Measurements from ENCODE around the gene WDR33.

WDR33 gene

DNA sequence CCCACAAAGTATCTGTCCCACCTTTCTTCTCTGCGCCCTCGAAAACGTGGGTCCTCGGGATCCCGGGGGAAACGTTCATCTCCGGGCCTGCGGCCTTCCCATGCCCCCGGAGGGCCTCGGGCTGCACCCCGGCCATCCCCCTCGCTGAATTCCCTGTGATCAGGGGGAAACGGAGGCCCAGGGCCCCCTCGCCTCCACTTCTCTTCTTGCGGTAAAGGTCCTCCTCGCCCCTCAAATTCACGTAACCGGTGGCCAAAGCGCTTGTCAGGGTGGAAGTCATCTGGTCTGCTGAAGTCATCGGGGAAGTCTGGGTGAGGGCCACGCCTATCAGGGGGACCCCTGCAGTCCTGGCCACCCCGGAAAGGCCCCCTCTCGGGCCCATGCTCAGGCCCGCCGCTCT lies 97.4 kb downstream of the WDR33 start:
- no peak for DNase-seq

DNA sequence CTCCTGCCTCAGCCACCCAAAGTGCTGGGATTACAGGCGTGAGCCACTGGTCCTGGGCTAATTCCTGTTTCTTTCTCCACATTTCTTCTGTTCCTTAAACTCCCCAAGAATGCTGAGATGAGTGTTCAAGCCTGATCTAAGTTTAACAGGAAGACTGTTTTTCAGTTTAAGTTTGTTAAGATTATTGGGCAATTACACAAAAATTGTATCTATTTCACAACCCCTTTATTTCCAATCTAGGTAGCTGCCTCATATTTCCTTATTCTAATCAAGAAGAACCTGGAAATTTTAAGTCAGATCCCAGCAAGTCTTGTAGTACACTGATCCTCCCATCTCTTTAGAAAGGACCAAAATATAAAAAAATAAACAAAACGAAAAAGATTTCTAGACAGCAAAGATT lies 98.0 kb downstream of the WDR33 start:
- no peak for DNase-seq

DNA sequence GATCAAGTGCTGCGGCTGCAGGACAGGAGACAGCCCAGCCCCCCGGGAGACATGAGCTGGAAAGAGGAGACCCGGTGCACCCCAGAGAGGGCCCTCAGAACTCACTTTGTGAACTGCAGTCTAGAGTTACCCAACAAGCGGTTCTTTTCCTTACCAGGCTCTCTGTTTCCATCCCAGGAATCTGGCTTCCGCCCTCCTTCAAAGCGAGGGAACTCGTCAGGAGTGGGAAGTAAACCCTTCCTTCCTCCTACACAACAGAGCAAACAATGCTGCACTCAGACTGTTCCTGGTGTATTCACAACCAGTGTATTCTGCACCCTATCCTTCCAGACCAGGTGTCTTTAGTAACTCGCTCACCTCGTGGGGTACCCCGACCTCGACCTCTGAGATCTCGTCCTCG lies 101.6 kb downstream of the WDR33 start:
- no peak for DNase-seq

DNA sequence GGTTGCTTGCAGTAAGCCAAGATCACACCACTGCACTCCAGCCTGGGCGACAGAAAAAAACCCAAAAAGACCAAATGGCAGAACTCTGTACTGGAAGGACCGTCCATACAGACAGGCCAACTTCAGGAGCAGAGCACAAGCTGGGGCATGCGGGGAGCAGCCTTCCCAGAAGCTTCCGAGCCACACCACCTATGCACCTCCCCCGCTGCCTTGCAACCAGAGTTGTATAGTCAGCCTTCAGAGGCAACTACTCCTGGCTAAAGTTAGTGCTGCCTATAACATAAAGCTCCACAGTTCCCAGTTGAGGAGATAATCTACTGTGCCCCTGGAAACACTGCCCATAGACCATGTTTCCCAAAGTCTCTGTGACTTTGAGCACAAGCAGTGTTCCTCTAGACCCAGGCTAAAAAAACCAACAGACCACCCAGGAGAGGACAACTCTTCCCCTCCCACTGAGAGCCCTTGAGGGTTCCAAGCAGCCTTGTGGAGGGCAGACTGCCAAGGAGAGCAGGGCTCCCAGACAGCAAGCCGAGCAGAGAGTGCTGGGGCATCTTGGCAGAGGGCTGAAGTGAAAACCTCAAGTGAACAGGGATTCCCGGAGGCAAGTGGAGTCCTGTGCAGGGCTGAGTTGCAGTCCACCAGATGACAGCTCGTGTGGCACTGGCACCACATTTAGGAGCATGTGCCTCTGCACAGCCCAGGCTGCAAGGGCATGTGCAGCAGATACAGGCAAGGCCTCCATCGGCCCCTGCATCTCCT lies 102.9 kb downstream of the WDR33 start:
- DNase-seq: no peak

DNA sequence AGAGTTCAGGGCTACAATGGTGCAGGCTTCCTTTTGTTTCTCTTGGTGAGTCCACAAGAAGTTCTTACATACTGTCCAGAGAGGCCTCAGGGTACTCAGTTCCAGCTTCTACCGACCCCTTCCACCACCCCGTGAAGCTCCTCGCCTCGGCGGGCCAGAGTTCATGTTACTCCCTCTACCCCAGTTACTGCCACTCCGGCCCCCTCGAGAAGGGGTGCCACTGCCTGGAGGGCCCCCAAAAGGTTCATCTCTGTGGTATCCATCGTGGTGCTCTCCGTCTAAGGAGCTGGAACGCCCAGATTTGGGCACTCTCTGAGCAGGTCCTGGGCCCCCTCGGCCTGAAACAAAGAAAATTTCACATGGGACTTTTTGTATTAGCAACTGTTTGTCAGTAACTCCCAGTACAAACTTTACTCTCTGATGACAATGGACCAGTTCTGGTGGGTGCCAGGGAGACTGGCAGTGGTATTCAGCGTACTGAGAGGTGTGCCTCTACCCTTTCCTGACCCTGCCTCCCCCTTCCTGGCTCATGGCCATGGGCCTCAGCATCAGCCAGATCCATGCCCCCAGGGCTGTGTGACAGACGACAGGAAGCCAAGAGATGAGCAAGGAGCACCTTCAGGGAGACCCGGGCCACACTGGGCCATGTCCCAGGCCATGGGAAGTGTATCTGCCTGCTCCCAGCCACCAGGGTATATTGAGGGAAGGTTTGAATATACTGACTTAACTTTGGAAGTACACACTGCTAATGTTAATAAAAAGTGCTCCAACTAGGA lies 104.6 kb downstream of the WDR33 start:
- no peak for DNase-seq

DNA sequence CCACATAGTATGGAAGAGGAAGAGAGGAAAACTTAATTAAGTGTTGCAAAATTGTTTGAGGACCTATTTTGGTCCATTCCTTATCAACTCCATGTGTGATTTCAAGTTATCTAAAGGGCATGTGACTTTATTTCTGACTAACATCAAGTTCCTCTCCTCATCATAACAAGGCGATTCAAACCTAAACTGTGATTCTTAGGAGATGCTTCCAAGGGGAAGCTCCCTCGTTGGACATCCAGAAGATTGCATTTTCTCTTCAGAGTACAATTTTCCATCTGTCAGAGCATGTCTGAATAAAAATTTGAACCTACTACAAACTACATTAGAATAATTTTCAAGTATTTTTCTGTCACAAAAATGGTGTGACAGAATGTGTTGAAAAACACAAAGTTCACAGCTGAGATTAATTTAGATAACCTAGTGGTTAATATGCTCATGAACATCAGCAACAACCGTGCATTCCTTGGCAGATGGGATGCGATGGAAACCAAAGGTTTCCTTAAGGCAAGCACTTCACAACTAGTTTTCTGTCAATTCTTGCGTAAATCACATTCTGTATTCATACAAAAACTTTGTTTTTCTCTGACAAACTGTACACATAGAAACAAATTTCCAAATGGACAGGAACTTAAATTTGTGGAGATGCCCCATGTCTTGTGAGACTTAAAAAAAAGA lies 105.4 kb downstream of the WDR33 start:
- no peak for DNase-seq

DNA sequence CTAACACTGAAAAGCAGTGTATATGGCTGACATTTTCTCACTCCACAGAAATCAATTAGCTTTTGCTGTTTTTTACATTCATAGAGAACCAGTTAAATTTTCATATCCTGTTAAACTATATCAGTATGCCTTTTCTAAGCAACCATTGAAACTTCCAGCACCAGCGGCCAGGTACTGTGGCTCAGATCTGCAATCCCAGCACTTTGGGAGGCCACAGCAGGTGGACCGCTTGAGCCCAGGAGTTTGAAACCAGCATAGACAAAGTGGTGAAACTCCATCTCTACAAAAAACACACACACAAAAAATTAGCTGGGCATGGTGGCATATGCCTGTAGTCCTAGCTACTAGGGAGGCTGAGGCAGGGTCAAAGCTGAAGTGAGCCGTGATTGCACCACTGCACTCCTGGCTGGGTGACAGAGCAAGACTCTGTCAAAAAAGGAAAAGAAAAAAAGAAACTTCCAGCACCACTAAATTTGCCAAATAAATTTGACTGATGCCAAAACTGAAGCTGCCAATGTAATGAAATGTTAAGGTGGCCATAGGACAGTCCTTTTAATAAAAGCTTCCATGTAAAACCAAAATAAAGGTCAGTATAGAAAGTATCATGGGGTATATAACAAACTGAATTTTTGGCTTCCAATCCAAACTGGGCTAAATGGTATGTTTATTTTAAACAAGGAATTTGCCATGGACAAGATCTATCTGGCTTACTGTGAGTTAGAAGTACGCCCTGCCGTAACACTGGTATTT lies 106.2 kb downstream of the WDR33 start:
- no peak for DNase-seq

DNA sequence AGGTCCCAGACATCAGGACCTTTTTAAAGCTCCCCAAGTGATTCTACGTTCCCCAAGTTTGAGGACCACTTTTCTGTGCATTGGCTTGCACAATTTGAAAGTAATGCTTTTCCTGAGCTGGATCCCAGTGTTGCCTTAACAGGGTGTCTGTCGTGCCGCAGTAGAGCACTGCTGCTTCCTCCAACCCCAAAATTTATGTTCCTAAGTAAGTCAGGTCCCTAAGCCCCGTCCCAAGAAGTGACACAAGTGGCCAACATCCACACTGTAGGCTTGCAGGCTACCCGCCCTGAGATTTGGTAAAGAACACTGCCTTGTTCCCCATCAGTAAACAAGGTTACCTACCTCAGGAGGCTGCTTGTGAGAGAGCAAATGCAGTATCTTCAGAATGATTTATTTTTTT lies 107.7 kb downstream of the WDR33 start:
- no peak for DNase-seq

DNA sequence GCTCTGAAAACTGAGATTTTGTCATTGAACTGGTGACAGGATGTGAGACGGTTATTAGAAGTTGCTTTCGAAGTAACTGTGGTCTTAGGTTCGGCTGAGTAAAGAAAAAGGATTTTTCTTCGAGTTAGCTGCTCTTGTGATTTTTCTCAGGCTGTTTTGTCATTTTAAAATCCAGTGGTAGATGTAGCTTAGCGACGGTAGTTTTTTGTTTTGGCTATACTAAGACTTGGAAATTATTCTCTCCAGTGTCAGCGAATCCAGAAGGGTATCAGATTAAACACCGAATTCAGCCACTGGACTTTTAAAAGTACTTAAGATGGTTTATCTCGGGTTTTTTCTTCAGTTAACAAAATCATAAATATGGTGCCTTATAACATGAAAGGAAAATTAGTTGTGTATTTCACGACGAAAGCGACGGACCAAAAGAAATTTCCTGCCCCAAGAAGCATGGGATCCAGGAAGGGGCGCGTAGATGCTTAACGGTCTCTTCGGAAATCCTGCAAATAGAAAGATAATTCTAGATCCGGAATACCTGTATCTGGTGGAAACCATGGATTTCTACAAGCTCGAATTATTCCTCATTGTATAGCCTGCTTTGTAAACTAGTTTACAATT lies 108.5 kb downstream of the WDR33 start:
- no peak for DNase-seq

DNA sequence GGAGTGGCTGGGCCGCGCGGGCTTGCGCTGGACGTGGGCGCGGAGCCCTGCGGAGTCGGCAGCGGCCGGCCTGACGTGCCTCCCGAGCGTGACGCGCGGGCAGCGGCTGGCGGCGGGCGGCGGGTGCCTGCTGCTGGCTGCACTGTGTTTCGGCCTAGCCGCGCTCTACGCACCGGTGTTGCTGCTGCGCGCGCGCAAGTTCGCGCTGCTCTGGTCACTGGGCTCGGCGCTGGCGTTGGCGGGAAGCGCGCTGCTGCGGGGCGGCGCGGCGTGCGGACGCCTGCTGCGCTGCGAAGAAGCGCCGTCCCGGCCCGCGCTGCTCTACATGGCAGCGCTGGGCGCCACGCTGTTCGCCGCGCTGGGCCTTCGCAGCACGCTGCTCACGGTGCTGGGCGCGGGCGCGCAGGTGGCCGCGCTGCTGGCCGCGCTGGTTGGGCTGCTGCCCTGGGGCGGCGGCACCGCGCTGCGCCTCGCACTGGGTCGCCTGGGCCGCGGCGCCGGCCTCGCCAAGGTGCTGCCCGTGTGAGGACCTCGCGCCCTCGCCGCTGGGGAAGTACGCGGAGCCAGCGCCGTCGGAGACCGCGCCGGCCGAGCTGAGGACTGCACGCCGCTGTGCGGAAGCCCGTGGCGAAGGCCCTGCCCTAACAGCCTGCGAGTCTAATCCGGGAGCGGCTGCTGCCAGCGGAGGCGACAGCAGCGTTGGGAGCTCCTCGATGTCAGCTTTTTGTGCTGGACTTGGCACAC lies 109.1 kb downstream of the WDR33 start:
- DNase-seq: peak; percentile 41 to 77

DNA sequence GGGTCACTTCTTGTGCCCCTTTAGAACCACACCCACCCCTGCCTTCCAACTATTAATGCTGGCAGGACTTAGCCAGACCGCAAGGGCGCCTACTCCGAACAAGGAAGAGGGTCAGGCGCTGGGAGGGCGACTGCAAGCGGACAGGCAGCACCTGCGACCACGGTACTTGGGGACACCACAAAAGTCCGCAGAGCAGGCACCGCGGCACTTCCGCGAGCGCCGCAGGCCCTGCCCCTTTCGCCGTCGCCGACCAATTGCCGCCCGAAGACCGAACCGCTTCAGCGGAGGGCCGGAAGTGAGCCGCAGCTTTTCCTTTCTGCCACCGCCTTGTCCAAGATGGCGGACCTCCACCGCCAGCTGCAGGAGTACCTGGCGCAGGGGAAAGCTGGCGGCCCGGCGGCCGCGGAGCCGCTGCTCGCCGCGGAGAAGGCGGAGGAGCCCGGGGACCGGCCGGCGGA lies 109.7 kb downstream of the WDR33 start, which contains the start of gene SFT2D3:
Gene SFT2D3 (plus strand): TSS at position 305 of the 458 bp plus-strand sequence. CDS start 32 bp downstream, at position 337.
- peak; percentile 85 to 91 for DNase-seq

DNA sequence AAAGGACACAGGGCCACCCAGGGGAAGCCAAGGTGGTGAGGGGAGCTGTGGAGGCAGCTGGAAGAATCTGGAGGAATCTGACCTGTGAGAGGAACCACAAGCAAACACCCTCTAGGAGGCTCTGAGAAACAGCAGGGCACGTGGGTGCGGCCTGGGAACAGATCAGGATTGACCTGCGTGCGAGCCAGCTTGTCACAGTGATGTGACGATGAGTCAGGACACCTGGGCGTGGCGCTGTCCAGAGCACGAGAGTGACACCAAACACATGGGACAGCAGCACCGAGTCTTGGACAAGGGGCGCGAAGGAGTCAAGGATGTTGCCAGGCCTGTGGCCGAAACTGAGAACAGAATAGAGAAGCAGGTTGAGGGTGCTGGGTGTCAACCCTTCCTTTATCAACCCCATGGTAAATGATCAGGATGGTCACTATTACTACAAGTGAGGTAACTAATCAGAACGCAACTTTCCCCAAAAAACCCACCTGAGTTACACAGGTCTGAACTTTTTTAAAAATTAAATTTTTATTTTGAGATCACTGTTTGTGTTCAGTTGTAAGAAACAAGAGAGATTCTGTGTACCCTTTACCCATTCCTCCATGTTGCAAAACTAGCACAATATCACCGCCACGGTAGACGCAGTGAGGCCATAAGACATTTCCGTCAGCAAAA lies 110.3 kb downstream of the WDR33 start:
- DNase-seq: peak; percentile 85 to 89

DNA sequence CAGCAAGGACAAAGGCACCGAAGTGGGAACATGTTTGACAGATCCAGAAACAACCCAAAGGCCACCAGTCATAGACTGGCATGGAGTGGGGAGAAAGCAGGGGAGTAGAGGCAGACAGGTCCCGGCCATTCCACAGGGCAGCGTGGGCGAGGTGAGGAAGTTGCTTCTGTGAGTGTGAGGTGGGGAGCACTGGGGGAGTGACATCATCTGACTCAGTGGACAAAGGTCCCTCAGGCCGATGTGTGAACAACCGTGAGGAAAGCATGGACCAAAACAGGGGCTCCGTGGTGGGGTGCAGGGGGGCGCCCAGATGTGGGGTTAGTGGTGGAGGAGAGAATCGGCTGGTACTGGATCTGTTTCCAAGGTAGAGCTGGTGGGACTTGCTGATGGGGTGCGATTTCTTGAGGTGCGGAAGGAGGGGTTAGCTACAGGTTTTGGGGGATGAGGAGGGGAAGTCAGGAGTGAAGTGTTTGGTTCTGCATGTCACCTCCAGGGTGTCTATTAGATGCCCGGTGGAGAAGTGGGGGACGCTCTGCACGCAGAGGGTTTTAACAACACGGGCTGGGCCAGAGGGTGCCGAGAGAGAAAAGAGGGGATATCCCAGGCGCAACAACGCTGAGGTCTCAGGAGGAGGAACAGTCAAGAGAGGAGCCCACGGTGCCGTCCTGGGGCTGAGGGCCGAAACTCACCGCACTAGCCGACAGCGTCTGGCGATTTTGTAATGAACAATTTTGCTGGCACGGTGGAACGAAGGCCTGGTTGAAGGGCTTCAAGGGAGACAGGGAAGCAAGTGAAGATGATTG lies 112.2 kb downstream of the WDR33 start:
- no peak for DNase-seq

DNA sequence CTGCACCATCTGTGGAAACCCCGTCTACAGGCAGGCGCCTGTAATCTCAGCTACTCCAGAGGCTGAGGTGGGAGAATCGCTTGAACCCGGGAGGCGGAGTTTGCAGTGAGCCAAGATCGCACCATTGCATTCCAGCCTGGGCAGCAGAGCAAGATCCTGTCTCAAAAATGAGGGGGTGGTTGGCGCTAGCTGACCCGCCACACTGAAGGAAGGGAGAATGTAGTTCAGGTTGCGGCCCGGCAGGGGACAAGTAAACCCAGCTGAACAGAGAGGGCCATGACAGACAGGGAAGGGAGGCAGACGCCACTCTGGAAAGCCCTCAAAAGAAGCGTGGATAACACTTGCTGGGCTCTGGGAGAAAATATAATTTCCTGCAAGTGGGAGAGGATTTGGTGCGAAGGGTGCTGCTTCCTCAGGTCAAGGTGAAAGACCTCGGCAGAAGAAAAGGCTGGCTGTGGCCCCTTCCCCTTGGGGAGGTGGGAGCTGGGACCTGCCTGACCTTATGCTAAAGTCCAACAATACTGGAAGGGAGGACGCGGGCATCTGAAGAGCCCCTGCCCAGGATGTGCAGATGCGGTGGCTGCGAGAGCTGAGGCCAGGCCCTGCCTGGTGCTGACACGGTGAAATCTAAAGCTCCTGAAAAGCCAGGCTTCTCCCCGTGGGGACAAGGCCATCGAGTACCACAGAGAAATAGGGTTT lies 113.3 kb downstream of the WDR33 start:
- no peak for DNase-seq

DNA sequence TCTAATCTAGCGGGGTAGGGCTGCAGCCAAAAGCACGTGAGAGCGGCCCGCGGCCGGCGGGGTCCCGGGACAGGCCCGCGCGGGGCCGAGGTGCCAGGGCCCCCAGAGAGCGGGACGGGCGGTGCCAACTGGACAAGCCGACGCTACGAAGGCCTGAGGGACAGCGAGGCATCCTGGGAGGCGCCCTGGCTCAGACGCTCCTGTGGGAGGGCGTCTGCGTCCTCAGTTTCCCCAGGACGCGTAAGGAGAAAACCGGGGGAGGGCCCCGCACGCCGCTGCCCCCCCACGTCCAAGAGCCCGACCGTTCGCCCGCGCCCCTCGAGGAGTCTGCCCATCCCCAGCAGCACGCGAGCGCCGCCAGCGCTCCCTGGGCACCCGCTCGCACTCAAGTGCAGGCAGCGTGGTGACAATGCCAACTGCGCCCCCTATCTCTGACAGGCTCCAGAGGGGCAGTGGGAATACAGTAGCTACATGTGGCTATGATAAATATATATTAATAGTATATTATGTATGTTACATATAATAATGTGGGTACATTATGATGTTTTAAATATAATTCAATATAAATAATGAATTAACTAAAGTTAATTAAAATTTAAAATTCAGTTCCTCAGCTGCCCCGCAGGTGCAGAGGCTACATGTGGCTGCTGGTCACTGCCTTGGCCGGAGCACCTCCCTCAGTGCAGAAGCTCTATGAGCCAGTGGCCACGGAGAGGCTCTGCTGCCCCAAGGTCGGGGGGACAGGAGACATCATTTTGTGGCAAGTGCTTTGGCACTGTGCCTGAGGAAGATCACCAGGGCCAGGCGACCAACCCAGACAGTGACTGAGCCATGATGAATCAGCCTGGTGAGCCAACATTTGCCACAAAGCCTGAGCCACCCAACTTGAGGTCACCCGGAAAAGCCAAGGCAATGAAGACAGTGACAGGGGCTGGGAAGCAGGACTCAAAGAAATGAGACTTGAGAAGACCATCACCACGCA lies 115.2 kb downstream of the WDR33 start:
- no peak for DNase-seq

DNA sequence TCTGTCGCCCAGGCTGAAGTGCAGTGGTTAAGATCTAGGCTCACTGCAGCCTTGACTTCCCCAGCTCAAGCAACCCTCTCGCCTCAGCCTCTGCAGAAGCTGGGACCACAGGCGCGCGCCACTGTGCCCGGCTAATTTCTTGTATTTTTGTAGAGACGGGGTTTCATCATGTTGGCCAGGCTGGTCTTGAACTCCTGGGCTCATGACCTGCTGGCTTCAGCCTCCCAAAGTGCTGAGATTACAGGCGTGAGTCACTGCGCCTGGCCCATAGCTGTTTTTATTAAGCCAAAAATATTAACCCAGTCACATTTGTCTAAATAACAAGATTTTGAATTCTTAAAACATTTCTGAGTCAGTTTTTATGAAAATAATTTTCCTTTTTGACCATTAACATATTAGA lies 116.0 kb downstream of the WDR33 start:
- DNase-seq: no peak

DNA sequence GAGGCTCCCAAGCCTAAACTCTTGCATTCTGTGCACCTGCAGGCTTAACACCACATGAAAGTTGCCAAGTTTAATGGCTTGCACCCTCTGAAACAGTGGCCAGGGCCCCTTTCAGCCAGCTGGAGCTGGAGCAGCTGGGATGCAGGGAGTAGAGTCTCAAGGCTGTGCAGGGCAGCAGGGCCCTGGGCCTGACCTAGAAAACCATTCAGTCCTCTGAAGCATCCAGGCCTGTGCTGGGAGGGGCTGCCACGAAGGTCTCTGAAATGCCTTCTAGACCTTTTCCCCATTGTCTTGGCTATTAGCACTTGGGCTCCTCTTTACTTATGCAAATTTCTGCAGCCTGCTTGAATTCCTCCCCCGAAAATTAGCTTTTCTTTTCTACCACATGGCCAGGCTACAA lies 120.3 kb downstream of the WDR33 start:
- no peak for DNase-seq

DNA sequence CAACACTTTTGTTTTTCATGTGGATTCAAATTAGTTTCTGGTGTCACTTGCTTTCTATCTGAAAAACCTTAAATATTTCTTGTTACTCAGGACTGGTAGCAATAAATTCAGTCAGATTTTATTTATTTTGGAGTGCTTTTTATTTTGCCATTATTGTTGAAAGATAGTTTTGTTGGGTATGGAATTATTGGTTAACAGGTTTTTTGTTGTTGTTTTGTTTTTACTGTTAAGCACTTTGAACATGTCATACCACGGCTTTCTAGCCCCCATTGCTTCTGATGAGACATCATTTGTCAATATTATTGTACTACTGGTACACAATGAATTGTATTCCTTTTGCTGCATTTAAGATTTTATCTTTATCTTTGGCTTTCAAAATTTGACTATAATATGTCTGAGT lies 122.6 kb downstream of the WDR33 start:
- no peak for DNase-seq

Data from SHP77 (cell line).